ENCODE measurements around the gene A4GNT. TPM values are rescaled to one million over a fixed set of nuclear protein-coding genes. Genes with fewer than 3 reads are reported as not detected.

Gene A4GNT
- total RNA-seq, 4 donors from 2014 or later, result not detected

GRCh38 chr3:138139691-138140090 is 7.5 kb upstream of the A4GNT start:
- TF ChIP-seq CTCF (IDR thresholded peaks at IDR 0.05), result no peak
- no peak for TF ChIP-seq POLR2AphosphoS5 (IDR thresholded peaks at IDR 0.05)
- no peak for TF ChIP-seq EP300 (IDR thresholded peaks at IDR 0.05)
- no peak for TF ChIP-seq POLR2A (IDR thresholded peaks at IDR 0.05)
- H3K4me1 ChIP-seq, result no peaks in the 10 kb centered on the region
- no peaks in the 10 kb centered on the region for H3K27me3 ChIP-seq
- no peaks in the 10 kb centered on the region for H3K36me3 ChIP-seq
- WGBS, result 89% methylated on average over 2 of the region's 2 CpGs
- H3K9me3 ChIP-seq, result no peaks in the 10 kb centered on the region
- H3K27ac ChIP-seq, result no peak overlapping the region
- H3K4me3 ChIP-seq, result no peak overlapping the region
- no peak for DNase-seq (ENCODE audit: low spot score in 2 of 2)

- TF ChIP-seq POLR2AphosphoS5 (IDR thresholded peaks at IDR 0.05), result no peak
- TF ChIP-seq CTCF (IDR thresholded peaks at IDR 0.05), result no peak
- no peak for TF ChIP-seq POLR2A (IDR thresholded peaks at IDR 0.05)
- no peak for TF ChIP-seq EP300 (IDR thresholded peaks at IDR 0.05)
- no peaks in the 10 kb centered on the region for H3K4me1 ChIP-seq
- H3K27ac ChIP-seq, result no peak overlapping the region
- H3K36me3 ChIP-seq, result no peaks in the 10 kb centered on the region
- H3K9me3 ChIP-seq, result no peaks in the 10 kb centered on the region
- WGBS, result 64% methylated on average over 2 of the region's 2 CpGs
- no peak for DNase-seq (ENCODE audit: low spot score in 2 of 2)
- H3K4me3 ChIP-seq, result no peak overlapping the region
- H3K27me3 ChIP-seq, result no peaks in the 10 kb centered on the region
These were observed 5.7 kb upstream of the A4GNT start for GRCh38 chr3:138137861-138138260.

GRCh38 chr3:138136201-138136600 is 4.0 kb upstream of the A4GNT start:
- H3K4me3 ChIP-seq, result no peak overlapping the region
- H3K27me3 ChIP-seq, result no peaks in the 10 kb centered on the region
- 81% methylated on average over 3 of the region's 3 CpGs for WGBS
- no peak for DNase-seq (ENCODE audit: low spot score in 2 of 2)
- H3K4me1 ChIP-seq, result no peaks in the 10 kb centered on the region
- H3K9me3 ChIP-seq, result no peaks in the 10 kb centered on the region
- H3K36me3 ChIP-seq, result no peaks in the 10 kb centered on the region
- no peak overlapping the region for H3K27ac ChIP-seq
- TF ChIP-seq POLR2A (IDR thresholded peaks at IDR 0.05) (no peak), EP300 (IDR thresholded peaks at IDR 0.05) (no peak), CTCF (IDR thresholded peaks at IDR 0.05) (no peak), POLR2AphosphoS5 (IDR thresholded peaks at IDR 0.05) (no peak)

- no peaks in the 10 kb centered on the region for H3K36me3 ChIP-seq
- no peak for DNase-seq (ENCODE audit: low spot score in 2 of 2)
- 82% methylated on average over 2 of the region's 2 CpGs for WGBS
- no peak overlapping the region for H3K27ac ChIP-seq
- no peaks in the 10 kb centered on the region for H3K4me1 ChIP-seq
- TF ChIP-seq CTCF (IDR thresholded peaks at IDR 0.05) (no peak), POLR2A (IDR thresholded peaks at IDR 0.05) (no peak), EP300 (IDR thresholded peaks at IDR 0.05) (no peak), POLR2AphosphoS5 (IDR thresholded peaks at IDR 0.05) (no peak)
- H3K9me3 ChIP-seq, result no peaks in the 10 kb centered on the region
- no peak overlapping the region for H3K4me3 ChIP-seq
- H3K27me3 ChIP-seq, result no peaks in the 10 kb centered on the region
These were observed 3.6 kb upstream of the A4GNT start for GRCh38 chr3:138135833-138136194.

GRCh38 chr3:138135146-138135832 is 3.1 kb upstream of the A4GNT start:
- Histone ChIP-seq H3K36me3 (no peaks in the 10 kb centered on the region), H3K9me3 (no peaks in the 10 kb centered on the region), H3K27me3 (no peaks in the 10 kb centered on the region), H3K4me3 (no peak overlapping the region), H3K27ac (no peak overlapping the region), H3K4me1 (no peaks in the 10 kb centered on the region)
- TF ChIP-seq EP300 (IDR thresholded peaks at IDR 0.05) (no peak), POLR2A (IDR thresholded peaks at IDR 0.05) (no peak), POLR2AphosphoS5 (IDR thresholded peaks at IDR 0.05) (no peak), CTCF (IDR thresholded peaks at IDR 0.05) (no peak)
- 85% methylated on average over 3 of the region's 3 CpGs for WGBS
- no peak for DNase-seq (ENCODE audit: low spot score in 2 of 2)
